NAMALWA (cell line): ENCODE results near the gene CEP19.
A peak's percentile ranks its signal among the peaks of the same experiment; 100 is the strongest.
"Not testable (repeated sequence)": the region's sequence is repeated elsewhere in the genome, so short reads cannot be mapped to it uniquely, and the experiment has no call there.

Experiments used
- DNase-seq: peaks from one replicate; pipeline ENCODE4 v3.0.0-alpha.2; 2015; ENCODE audit warnings: low spot score

The CEP19 gene, protein sequence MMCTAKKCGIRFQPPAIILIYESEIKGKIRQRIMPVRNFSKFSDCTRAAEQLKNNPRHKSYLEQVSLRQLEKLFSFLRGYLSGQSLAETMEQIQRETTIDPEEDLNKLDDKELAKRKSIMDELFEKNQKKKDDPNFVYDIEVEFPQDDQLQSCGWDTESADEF

DNA sequence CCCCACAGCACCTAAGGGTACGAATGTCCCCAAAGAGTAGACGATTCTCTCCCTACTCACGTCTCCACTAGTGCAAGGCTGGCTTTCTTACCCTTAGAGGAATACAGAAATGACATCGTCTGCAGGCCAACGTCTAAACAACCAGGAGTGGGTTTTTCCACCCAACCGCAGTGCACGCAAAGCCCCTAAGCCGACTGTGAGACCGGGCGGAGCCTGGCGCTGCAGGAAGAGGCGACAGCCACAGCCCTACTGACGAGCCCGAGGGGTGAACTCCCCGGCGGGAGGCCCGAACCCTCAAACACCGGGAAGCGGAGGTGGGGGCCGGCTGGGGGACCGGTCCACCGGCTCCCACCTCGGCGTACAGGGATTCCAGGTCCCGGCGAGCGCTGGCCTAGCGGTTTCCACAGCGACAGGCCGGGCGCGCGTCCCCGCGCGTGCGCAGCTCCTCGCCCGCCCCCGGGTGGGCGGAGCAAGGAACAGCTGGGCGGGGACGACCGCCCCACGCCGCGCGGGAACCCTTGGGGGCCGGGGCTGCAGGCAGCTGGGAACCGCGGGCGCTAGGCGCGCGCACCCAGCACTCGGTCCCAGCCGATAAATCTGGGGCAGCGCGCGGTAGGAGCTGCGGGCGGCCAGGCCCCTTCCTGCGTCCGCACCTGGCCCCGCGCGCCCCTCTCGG lies at the start of gene CEP19, which contains the start of gene PIGX:
CEP19 (minus strand) TSS at position 413 of the 676 bp plus-strand sequence. CDS start 3,593 bp downstream, outside the sequence.
PIGX (plus strand) TSS at position 540 of the 676 bp plus-strand sequence.
- peak; percentile 89 for DNase-seq

DNA sequence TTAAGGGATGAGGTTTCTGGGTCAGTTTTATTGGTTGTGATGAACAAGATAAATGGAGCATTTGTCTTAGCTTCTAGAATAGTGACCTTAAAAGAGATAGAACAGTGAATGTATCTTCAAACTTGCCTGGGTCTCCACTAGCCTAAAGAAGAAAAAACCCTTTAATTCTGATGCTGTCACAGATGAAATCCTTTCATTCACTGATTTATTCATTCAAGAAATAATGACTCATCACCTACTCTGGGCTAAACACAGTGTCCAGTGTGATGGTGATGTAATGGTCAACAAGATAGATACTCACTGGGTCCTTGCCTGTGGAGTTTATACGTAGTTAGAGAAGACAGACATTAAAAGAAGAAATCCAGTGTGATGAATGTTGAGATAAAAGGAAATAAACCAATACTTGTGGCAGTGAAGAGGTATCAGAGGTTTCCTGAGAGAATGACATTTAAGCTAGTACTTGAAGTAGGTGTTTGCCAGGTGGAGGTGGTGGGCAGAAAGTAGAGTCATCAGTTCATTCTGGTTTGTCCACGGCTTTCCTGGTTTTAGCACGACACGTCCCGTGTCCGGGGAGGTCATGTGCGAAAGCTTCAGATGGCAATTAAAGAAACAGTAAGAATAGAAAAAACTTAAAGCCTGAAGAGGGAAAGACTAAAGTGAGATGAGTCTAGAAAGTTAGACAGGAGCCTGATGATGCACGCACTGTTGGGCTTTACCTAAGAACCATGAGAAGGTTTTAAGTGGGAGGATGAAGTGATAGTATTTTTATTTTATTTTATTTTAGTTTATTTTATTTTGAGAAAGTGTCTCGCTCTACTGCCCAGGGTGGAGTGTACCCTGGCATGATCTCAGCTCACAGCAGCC lies 46.1 kb upstream of the CEP19 start:
- DNase-seq: no peak

DNA sequence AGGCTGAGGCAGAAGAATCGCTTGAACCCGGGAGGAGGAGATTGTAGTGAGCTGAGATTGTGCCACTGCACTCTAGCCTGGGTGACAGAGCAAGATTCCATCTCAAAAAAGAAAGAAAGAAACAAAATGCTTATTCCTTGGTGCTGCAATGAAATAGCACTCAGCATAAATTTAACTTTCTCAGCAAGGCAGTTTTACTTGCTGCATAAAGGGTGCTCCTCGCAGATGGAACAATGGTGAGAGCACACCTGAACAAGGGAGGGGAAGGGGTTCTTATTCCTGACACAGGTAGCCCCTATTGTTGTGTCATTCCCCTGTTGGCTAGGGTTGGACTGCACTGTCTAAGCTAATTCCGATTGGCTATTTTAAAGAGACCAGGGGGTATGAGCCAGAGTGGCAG lies 44.7 kb upstream of the CEP19 start:
- no peak for DNase-seq

DNA sequence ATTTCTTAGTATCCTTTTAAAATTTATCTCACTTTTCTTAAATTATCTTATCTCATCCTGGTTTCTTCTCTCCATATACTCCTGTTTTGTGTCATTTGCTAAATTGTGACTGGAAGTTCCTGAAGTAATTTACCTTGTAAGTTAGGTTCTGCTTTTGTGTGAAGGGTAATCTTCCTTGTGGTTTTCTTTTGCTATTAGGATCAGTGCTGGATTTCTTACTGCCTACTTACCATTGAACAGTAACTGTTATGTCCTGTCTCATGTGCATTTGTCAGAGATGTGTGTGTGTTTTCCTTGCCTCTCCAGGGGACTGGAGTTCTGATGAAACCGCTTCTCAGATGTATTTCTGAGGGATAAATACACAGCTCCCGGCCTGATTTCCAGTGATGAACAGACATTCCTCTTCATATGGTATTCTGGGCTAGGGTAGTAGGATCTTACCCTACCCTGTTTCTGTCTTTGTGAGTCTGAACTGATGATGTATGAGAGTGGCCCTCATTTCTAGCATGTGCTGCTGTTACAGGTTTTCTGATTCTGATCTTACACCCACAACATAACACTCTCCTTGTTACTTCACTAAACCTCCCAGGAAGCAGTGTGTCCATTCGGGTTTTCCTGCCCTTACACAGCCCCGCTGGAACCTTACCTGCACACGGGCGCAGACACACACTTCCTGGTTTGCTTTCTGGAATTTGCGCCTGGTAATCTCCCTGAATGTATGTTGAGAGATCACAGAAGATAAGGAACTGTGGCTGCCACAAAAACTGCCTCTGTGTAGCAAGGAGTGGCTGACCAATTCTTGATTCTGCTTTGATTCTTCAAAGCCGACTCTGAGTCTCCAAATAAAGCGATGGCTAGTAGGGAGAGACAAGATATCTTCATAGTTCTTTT lies 42.3 kb upstream of the CEP19 start:
- no peak for DNase-seq

DNA sequence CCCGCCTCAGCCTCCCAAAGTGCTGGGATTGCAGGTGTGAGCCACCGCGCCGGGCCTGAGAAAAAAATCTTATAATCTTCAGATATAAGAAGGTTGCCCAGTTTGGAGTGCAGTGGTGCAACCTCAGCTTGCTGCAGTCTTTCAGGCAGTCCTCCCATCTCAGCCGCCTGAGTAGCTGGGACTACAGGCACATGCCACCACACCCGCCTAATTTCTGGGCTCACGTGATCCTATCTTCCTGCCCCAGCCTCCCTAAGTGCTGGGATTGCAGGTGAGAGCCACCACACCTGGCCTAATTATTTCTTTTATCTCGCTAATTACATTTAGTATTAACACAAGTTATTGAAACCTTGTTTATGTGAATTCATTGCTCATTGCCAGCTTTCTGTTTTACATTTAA lies 41.2 kb upstream of the CEP19 start:
- no peak for DNase-seq

DNA sequence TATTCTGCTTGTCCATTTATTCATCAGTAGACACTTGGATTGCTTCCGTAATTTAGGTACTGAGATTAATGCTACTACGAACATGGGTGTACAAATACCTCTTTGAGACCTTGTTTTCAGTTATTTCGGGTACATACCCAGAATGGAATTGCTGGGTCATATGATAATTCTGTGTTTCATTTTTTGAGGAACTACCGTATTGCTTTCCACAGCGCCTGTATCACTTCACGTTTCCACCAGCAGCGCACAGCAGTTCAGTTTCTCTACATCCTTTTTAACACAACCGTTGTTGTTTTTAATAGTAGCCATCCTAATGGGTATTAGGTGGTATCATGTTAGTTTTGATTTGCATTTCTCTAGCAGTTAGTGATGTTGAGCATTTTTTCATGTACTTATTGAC lies 37.1 kb upstream of the CEP19 start:
- DNase-seq: peak; percentile 47

DNA sequence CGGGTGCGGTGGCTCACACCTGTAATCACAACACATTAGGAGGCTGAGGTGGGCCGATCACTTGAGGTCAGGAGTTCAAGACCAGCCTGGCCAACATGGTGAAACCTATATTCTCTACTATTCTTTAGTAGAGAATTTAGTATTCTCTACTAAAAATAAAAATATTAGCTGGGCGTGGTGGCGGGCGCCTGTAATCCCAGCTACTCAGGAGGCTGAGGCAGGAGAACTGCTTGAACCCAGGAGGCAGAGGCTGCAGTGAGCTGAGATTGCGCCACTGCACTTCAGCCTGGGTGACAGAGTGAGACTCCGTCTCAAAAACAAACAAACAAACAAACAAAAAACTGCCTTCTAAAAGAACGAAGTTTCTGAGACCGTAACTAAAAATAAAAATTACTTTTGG lies 31.5 kb upstream of the CEP19 start:
- DNase-seq: not testable (repeated sequence)

DNA sequence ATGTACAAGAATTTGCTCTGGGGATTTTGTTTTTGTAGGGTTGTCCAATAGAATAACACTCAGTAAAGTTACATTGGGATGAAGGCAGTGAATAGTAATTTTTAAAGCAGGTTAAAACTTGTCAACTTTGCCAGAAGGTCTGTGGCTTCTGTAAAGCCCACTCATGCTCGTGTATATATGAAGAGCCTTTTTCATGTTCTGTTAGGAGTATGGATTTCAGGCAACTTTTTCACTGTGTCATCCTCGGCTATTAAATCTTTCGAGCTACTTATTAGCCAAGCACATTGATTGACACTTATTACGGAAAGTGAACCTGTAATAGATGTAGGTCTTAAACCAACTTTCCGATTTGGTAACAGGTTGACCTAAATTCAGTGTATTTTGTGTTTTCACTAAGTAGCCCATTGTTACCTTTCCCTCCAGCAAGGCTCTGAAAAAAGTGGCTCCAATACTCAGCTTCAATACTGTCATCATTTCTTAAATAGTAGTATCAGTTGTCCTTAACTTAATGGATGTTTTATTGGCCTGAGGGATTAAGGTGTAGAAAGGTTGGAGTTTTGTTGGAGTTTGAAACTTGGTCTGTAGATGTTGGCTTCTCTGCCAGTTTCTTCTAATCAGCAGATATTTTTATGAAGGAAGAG lies 29.3 kb upstream of the CEP19 start:
- no peak for DNase-seq

DNA sequence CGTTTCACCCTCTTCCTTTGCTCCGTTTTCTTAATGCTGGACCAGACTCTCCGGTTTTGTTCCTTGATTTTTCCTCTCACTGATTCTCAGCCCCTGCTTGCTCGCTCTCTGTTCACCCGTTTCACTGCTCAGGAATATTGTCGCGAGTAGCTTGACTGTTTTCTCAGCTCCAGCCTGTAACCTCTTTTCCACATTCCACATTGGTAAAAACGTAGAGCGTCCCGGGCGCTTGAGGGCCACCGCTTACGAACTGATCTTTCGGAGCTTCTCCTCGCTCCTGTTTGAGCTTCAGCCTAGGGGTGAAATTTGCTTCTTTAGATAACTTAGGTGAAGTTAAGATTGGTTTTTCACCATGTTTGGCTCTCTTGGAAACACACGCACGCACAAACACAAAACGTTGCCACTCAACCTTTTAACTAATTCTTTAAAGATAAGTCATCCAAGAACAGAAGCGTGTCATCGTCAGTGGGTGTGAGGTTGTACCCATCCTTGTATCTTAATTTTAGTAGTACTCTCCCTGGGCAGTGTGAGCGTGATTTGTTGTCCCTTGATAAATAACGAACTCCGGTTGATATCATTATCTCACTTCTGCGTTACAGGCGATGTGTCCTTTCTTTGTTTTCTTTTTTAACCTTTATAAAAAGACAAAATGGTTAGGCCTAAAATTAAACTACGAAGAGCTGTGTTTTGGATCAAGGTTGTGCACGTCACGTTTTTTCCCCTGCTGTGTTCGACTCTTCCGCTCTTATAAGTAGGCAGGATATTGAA lies 28.6 kb upstream of the CEP19 start:
- DNase-seq: peak; percentile 62

DNA sequence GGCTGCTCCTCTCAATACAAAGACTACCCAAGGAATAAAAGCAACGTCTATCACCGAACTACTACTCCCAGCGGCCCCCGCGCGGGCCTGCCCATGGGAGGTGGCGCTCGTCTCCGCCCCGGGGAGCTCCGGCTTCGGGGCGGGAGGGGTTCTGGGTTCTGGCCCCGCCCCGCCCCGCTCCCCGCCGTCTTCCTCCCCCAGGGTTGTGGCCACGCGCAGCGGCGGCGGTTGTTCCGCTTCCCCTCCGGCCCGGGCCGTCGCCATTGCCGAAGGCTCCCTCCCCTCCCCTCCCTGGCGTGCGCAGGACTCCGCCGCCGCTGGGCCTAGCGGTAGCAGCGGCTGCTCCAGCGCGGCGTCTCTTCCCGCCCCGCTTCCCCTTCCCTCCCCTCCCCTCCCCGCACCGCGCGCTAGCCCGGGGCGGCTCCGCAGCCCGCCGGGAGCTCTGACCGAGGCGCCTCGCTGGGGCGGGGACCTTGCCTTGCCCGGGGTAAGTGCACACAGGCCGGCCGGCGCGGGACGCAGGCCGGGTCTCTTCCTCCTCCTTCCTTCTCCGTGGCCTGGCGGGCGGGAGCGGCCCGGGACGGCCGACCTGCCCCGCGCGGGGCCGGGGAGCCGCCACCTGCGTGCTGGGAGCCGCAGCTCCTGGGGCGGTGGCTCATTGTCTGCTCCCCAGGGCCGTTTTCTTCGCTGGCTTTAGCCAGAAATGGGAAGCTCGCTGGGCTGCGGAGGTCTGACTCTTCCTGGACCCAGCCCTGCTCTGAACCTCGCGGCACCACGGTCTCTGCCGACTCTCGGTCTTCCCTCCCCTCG lies 27.8 kb upstream of the CEP19 start, which contains the start of gene PAK2:
PAK2 (plus strand) TSS at position 187 of the 810 bp plus-strand sequence. CDS start 42,790 bp downstream, outside the sequence.
- peak; percentile 93 for DNase-seq

DNA sequence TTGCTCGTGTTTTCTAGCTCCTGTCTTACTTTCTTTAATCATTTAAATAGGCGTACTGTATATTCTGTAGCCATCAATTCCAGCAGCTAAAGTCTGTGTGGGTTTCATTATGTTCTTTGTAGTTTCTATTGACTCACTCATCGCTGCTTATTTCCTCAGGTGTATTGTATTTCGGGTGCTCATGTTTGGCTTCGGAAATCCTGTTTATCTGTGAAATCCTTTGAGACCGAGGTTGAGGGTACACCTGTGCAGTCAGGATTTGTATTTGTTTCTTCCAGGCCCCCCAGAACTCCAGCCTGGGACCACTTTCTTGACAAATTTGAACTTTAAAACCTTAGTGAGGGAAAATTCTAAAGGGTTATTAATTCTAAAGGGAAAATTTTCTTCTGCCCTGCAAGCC lies 25.6 kb upstream of the CEP19 start:
- DNase-seq: no peak

DNA sequence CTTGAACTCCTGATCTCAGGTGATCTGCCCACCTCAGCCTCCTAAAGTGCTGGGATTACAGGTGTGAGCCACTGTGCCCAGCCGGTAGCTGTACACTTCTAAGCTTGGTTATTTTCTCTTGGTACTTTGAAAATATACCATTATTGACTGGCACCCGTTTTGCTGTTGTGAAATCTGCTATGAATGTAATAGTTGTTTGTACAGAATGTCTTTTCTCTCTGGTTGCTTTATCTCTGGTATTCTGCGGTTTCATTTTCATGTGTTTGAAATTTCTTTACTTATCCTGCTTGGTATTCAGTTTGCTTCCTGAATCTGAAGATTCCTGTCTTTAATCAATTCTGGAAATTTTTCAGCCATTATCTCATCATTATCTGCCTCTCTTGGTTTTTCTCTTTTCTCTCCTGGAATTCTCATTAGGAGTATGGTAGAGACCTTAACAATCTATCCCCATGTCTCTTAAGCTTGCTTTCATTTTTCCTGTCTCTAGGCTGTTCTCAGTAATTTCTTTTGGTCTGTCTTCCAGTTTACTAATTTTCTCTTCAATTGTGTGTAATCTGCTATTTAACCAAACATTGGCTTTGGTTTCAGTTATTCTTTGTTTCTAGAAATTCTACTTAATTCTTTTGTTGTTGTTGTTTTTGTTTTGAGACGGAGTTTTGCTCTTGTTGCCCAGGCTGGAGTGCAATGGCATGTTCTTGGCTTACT lies 24.8 kb upstream of the CEP19 start:
- no peak for DNase-seq

DNA sequence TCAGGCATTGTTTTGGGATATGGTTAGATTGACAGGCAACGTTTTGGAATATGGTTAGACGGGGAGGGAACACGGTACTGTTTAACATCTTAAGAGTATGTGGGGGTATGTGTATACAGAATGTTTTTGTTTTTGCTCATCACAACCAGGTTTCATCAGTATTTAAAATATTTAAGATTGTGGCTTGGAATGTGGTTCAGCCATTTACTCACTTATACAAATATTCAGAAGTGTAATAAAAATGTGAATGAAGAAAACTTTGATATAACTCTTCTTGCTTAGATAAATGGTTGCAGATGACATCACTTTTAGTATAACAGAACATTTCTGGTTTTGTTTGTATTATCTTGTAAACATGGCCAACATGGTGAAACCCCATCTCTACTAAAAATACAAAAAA lies 23.7 kb upstream of the CEP19 start:
- DNase-seq: no peak

DNA sequence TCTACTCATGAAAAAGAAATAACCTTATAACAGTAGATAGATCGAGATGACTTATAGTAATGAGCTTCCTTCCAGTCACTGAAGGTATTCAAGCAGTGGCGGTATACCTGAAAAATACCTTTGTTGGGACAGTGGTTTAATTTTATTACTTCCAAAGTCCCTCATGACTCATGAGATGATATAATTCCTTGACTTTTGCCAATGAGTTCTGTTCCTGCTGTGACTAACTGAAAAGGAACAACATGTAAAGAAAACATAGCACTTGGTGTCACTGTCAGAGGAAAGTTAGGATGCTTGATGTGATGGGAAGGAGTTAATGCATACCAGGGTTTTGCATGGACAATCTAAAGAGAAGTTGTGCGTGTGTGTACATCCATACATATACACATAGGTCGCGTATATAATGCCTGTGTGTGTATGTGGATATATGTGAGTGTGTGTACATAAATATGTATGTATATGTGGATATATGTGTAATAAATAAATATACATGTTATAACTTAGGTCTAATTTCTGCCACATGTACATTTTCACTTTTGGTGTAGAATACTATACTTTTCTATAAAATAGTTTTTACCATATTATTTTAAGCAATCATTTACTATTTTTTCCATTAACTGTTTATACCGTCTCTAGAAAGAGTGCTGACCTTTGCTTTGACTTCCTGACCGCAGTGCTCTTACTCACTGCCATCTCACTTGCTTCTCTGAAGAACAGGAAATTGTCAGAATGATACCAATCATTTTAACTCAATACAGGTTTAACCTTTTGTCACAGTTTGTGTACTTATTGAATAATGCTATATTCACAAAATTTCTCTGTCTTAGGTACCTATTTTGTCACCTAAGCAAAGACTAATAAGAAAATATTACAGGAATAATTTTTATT lies 15.0 kb upstream of the CEP19 start:
- no peak for DNase-seq

DNA sequence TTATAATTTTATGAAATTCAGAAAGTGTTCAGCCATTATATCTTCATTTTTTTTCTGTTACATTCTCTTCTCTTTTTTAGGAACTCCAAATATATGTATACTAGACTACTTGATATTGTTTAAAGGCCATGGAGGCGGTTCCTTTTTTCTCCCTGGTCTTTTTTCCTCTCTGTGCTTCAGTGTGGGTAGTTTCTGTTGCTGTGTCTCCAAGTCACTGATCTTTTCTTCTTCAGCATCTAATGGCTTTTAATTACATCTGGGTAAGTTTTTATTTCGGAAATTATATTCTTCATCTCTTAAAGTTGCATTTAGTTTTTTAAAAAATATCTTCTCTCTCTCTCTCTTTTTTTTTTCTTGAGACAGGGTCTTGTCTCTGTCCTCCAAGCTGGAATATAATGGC lies 9.0 kb upstream of the CEP19 start:
- DNase-seq: no peak

DNA sequence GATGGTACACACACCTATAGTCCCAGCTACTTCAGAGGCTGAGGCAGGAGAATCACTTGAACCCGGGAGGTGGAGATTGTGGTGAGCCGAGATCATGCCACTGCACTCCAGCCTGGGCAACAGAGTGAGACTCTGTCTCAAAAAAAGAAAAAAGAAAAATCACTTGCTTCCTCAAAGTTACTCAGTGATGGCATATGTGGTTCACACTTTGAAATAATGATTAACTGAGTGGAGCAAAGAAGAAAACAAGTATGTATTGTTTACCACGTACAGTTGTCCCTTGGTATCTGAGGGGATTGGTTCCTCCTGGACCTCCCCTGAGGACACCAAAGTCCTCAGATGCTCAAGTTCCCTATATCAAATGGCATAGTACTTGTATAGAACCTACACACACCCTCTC lies 5.1 kb upstream of the CEP19 start:
- not testable (repeated sequence) for DNase-seq

DNA sequence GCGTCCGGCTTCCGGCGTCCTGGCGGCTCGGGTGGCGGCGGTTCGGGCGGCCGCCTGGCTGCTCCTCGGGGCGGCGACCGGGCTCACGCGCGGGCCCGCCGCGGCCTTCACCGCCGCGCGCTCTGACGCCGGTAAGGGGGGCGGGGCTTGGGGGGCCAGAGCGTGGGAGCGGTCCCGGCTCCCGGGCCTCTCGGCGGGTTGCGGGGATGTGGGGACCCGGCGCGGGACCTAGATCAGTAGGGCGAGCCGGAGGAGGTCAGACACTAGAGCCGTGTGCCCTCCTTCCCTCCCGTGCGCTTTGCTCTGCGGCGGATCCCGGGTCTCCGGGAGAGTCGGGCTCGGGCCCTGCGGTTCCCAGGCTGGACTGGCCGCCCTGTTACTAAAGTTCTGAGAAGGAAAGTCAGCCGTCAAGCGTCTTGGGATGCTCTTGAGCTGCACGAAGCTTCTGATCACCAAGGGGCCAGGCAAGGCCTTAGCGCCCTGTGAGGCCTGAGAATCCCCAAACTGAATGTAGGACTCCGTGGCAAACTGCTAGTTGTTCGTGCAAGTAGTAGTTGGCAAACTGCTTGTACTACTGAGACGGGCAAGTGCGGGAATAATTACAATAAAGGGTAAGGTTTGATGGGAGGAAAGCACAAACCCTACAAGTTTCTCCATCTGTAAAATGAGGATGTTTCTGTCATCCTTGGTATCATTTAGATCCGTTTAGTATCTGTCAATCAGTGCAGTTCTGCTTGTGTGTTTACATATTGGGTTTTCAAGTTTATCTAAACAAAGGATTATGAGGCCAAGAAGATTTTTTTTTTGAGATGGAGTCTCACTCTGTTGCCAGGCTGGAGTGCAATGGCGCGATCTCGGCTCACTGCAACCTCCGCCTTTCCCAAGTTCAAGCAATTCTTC lies 714 bp upstream of the CEP19 start:
- DNase-seq: peak; percentile 55
